Activated naive CD4-positive, alpha-beta T cell treated with anti-CD3 and anti-CD28 coated beads, Interleukin-2, amount 50 U/mL, for 24 hours (primary cell): ENCODE results near the gene NFKBIL1.
A peak's percentile ranks its signal among the peaks of the same experiment; 100 is the strongest.

ENCODE experiments used
- H3K27ac Mint-ChIP-seq: one replicate; pipeline ENCODE4 v1.8.0; 2021; ENCODE audit warnings: mild to moderate bottlenecking, mixed read lengths
- H3K27me3 Mint-ChIP-seq: one replicate; pipeline ENCODE4 v1.8.0; 2021; ENCODE audit warnings: mixed read lengths
- H3K36me3 Mint-ChIP-seq: one replicate; pipeline ENCODE4 v1.8.0; 2021; ENCODE audit warnings: mixed read lengths
- H3K4me1 Mint-ChIP-seq: one replicate; pipeline ENCODE4 v1.8.0; 2021; ENCODE audit warnings: mixed read lengths
- H3K4me3 Mint-ChIP-seq: one replicate; pipeline ENCODE4 v1.8.0; 2021; ENCODE audit warnings: mild to moderate bottlenecking, mixed read lengths
- H3K9me3 Mint-ChIP-seq: one replicate; pipeline ENCODE4 v1.8.0; 2021; ENCODE audit warnings: mixed read lengths

NFKBIL1 gene

DNA sequence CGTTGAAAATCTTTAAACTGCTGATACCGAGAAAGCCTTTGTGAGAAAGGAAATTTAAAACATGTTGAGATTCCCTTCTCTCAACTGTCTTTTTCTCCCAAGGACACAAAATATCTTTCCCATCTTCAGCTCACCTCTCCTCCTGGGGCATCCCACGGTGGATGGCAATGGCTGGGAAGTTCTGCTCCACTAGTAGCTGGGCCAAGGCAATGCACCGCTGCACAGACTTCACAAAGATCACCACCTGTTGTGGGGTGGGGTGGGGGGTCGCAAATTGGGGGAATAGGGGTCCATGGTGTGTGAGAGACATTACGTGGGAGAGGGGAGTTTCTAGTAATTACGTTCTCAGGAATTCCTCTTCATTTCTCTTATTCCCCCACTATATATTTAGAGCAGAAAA lies 16.2 kb upstream of the NFKBIL1 start:
- Mint-ChIP-seq H3K4me1 (peaks cover 33% of the 10 kb centered on the region), H3K27ac (no peak overlapping the region), H3K9me3 (no peaks in the 10 kb centered on the region), H3K27me3 (no peaks in the 10 kb centered on the region), H3K4me3 (no peak overlapping the region), H3K36me3 (peaks cover 17% of the 10 kb centered on the region)

DNA sequence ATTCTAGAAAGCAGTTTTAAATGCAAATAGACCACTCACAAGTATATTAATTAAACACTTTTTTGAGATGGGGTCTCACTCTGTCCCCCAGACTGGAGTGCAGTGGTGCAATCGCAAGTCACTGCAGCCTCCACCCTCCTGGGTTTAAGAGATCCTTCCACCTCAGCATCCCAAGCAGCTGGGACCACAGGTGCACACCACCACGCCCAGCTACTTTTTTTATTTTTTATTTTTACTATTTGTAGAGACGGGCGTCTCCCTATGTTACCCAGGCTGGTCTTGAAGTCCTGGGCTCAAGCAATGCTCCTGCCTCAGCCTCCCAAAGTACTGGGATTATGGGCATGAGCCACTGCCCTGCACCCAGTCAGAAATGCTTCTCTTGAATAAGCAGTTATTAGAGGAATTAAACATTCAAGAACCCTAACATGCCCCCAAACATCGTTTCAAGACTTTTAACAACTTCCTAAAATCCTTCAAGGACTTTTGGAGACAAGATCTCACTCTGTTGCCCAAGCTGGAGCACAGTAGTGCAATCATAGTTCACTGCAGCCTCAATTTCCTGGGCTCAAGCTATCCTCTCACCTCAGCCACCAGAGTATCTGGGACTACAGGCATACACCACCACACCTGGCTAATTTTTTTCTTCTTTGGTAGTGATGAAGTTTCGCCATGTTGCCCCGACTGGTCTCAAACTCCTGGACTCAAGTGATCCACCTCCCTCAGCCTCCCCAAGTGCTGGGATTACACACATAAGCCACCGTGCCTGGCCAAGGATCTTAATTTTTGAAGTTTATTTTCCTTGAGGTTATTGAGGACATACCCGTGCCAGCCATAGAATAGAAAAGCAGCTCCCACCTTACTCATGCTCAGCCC lies 15.4 kb upstream of the NFKBIL1 start:
- H3K27ac Mint-ChIP-seq, result peak overlapping the region; percentile 51
- peaks cover 20% of the 10 kb centered on the region for H3K36me3 Mint-ChIP-seq

DNA sequence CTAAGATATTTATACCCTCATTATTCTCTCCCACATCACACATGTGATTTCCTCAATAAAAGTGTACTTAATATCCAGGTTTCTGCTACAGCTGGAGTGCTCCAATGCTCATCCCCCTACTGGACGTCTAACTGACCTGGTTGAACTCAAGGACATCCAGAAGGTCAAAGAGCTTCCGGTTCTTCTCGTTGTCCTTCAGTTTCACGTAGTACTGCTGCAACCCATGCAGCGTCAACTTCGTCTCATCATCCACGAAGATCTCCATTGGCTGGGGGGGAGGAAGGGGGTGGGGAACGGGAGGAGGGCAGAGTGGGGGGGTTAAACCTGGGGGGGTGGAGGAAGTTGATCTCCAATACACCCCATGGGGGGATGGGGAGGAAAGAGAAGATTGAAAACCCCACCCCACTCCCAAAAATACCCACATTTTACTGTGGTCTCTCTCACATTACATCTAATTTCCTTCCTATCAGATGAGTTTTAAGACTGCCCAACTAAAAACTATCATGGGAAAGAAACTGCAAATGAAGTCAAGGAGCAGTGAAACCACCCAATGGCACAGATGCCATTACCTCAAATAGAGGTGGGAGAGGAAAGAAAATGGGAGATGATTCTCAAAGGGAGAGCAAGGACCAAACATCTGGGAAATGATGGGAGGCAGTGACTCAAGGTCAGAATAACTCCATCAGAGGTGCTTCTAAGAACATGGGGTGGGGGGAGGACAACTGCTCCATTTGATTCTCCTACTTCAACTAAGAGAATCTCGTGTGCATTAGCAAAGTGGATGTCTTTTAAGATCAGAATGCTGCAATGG lies 14.6 kb upstream of the NFKBIL1 start:
- Mint-ChIP-seq H3K36me3 (peaks cover 20% of the 10 kb centered on the region), H3K4me3 (no peak overlapping the region), H3K27ac (no peak overlapping the region), H3K4me1 (peaks cover 44% of the 10 kb centered on the region), H3K9me3 (no peaks in the 10 kb centered on the region), H3K27me3 (no peaks in the 10 kb centered on the region)

More for the DNA sequence above, 15.4 kb upstream of the NFKBIL1 start:
- no peaks in the 10 kb centered on the region for H3K27me3 Mint-ChIP-seq
- no peak overlapping the region for H3K4me3 Mint-ChIP-seq
- H3K4me1 Mint-ChIP-seq, result peaks cover 39% of the 10 kb centered on the region
- H3K9me3 Mint-ChIP-seq, result no peaks in the 10 kb centered on the region

DNA sequence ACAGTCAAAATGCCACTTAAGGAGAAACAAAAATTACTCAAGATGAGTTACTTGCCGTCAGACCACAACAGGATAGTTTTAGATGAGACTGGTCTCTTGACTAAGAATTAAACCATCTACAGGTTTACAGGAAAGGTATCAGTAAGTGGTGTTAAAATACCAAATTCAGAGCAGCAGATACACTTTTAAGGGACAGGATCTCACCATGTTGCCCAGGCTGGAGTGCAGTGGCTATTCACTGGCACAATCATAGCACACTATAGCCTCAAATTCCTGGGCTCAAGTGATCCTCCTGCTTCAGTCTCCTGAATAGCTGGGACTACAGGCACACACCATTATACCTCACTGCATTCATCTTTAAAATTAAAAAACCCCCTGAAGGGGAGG lies 14.0 kb upstream of the NFKBIL1 start:
- Mint-ChIP-seq H3K4me3 (no peak overlapping the region), H3K27me3 (no peaks in the 10 kb centered on the region), H3K9me3 (no peaks in the 10 kb centered on the region), H3K36me3 (peaks cover 23% of the 10 kb centered on the region), H3K27ac (no peak overlapping the region), H3K4me1 (peaks cover 48% of the 10 kb centered on the region)

DNA sequence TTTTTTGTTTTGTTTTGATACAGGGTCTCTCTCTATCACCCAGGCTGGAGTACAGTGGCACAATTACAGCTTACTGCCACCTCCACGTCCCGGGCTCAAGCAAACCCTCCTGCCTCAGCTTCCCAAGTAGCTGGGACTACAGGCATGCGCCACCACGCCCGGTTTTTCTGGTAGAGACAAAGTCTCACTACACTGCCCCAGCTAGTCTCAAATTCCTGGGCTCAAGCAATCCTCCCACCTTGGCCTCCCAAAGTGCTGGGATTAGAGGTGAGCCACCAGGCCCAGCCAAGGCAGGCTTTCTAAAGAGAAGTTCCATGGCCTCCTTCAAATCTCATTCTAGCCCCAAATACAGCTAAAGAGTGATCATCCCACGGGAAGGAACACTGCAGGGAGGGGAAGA lies 13.4 kb upstream of the NFKBIL1 start:
- no peaks in the 10 kb centered on the region for H3K9me3 Mint-ChIP-seq
- H3K27ac Mint-ChIP-seq, result no peak overlapping the region
- peaks cover 28% of the 10 kb centered on the region for H3K36me3 Mint-ChIP-seq
- no peak overlapping the region for H3K4me3 Mint-ChIP-seq
- H3K4me1 Mint-ChIP-seq, result peaks cover 54% of the 10 kb centered on the region
- no peaks in the 10 kb centered on the region for H3K27me3 Mint-ChIP-seq

DNA sequence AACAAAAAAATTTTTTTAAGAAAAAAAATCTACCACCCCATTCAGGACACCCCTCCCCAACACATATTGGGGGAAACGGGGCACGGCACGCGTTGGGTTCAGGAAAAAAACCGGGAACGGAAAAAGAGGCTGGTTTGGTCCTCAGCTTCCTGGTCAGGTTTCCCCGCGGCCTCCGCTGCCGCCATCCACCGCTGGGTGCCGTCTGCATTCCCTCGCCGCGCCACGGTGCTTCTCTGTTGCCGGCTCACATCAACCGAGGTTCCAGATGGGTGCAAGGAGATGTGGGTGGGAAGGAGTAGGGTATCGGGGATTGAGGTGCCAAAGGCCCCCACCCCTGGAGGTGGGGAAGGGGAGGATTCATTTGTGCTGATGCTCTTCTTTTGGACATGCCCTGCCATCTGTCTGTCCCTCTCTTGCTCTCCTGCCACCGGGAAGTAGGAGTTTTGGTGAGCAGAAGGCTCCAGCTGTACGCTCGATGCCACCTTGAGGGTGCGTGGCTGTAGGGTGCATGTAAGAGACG lies 12.8 kb upstream of the NFKBIL1 start:
- H3K4me1 Mint-ChIP-seq, result peaks cover 59% of the 10 kb centered on the region
- no peaks in the 10 kb centered on the region for H3K27me3 Mint-ChIP-seq
- peaks cover 34% of the 10 kb centered on the region for H3K36me3 Mint-ChIP-seq
- no peak overlapping the region for H3K4me3 Mint-ChIP-seq
- no peaks in the 10 kb centered on the region for H3K9me3 Mint-ChIP-seq
- H3K27ac Mint-ChIP-seq, result no peak overlapping the region

DNA sequence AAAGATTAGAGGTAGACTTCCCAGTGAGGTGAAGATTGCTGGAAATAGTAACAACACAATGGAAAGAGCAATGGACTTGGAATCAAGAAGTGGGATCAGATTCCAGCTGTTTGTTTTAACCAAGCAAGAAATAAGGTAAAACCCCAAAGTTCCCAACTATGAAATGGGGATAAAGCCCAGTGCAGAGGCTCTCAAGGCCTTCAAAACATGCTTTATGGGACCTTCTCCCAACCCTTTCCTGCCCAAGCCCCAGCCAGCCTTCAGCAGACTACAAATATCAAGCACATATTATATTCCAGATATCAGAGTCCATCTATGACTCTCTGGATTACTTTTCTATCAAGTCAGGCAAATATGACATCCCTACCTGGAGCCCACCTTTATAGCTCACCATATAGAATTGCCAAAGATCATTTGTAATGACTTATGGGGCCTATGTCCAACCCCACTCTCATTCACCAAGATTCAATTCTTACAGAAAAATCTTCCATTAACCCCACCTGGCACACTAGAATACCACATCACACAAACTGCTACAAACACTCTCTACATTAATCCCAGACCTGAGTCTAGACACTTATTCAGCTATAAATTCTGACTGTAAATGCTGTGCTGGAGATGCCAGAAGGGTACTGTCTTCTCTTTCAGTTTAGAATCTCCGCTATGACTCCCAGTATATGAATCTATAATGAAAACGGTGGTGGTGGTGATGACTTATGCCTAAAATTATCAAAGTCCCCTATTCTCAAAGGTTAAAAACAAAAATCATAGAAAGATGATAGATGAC lies 11.7 kb upstream of the NFKBIL1 start:
- Mint-ChIP-seq H3K27me3 (no peaks in the 10 kb centered on the region), H3K4me1 (peaks cover 63% of the 10 kb centered on the region), H3K9me3 (no peaks in the 10 kb centered on the region), H3K36me3 (peaks cover 44% of the 10 kb centered on the region), H3K27ac (peak overlapping the region; percentile 76), H3K4me3 (peak overlapping the region; percentile 24)

DNA sequence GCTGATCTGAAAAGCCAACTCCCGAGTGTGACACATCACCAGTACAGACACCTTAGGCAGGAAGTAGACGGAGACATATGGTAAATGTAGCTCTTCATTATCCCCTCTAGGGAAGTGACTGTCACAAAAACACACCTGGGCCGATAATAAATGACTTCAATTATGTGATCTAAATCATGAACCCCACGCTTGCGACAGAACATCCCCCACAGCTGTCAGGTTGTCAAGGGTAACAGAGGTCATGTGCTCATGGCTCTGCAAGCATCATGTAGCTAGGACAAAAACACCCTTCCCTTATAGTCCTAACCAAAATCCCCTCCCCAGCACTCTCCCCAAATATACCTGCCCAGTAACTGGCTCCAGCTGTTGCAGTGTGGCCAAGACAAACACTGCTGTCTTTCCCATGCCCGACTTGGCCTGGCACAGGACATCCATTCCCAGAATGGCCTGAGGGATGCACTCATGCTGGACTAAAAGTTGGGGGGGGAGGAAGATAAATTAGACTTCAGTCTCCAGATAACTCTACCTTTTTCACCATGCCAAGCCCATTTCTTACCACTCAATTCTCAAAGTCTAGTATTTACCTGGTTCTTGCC lies 8.5 kb upstream of the NFKBIL1 start:
- Mint-ChIP-seq H3K4me1 (peaks cover 56% of the 10 kb centered on the region), H3K4me3 (peak overlapping the region; percentile 98), H3K27ac (peak overlapping the region; percentile 94), H3K27me3 (no peaks in the 10 kb centered on the region), H3K36me3 (peaks cover 43% of the 10 kb centered on the region), H3K9me3 (no peaks in the 10 kb centered on the region)

DNA sequence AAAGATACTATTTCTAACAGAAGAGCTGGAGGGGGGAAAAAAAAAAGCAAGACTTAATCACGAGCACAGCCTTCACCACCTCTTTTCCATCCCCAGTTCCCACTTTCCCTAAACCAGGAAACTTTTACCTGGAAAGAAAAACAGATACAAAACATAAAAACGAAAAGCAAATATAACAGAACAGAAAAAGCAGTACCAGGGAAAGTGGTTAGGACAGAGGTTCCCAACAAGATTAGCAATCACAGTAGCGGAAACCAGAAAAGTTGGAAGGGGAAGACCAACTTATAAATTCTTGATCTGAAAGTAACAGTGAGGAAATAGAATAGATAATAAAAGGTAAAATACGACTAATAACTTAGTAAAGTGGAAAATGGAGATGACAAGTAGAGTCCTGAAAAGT lies 6.8 kb upstream of the NFKBIL1 start:
- H3K27me3 Mint-ChIP-seq, result no peaks in the 10 kb centered on the region
- peaks cover 48% of the 10 kb centered on the region for H3K4me1 Mint-ChIP-seq
- H3K36me3 Mint-ChIP-seq, result peaks cover 38% of the 10 kb centered on the region
- H3K9me3 Mint-ChIP-seq, result no peaks in the 10 kb centered on the region
- H3K4me3 Mint-ChIP-seq, result peak overlapping the region; percentile 98
- peak overlapping the region; percentile 99 for H3K27ac Mint-ChIP-seq

DNA sequence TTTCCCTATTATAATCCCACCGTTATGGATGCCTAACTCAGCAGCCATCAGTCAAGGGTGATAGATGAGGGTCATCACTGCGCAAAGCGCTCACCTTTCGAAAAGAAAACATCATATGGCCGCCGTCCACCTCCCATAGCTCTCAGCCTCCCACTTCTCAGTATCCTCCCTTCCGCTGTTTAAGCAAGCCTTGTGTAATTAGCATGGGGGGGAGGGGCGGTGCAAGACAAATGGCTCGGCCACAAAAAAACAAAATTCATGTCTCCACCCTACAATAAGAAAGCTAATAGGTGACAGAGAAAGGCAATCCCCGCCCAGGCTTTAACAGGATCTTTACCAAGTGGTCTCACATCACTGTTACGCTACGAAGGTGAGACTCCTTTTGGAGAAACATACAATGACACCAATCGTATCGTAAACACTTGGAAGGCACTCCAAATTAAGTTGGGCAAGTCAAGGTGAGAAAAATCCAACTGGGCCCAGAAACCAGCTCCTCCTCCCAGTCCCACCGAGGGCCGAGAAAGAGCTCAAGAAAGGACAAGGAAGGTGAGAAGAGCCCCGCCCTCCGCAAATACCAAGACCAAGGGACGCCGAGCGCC lies 6.2 kb upstream of the NFKBIL1 start:
- peak overlapping the region; percentile 98 for H3K4me3 Mint-ChIP-seq
- peaks cover 43% of the 10 kb centered on the region for H3K4me1 Mint-ChIP-seq
- no peaks in the 10 kb centered on the region for H3K9me3 Mint-ChIP-seq
- H3K27ac Mint-ChIP-seq, result peak overlapping the region; percentile 99
- no peaks in the 10 kb centered on the region for H3K27me3 Mint-ChIP-seq
- peaks cover 33% of the 10 kb centered on the region for H3K36me3 Mint-ChIP-seq

DNA sequence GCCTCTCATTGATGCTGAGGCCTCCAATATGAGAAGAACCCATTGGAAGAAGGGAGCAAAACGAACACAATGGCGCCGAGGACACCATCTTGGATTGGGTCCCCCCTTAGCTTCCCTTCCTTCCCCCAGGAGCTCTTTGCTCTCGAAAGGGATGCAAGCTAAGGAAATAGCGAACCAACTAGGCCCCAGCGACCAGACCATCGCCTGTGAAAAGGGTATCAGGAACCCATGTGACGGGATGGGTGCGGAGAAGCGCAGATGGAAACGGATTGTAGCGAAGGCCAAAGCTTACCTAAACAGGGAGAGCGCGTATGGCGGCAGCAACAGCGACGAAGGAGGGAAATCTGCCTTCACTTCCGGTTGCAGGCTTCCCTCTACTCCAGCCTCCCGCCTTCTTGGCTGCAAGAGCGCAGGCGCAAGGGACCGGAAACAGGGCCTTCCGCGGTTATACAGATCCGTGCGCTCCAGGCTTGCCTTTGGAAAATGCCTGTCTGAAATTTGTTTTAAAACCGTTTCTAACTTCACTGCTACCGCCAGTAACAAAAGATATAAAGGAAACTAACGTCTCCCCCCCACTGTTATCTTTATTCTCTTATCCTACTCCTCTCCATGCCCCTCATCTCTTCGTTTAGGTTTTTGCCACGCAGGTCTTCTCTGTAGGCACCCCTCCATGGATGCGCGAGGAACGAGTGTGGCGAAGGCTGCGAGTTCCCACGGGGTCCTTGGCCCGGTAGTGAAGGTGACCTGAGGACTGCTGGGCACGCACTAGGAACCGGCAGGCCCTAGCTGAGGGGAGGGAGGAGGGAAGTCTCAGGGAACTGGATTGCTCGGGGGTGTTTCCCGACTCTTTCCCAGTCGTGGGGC lies 5.5 kb upstream of the NFKBIL1 start, which contains the start of gene DDX39B:
Gene DDX39B, minus strand, starts transcription at position 346 of the 864 bp plus-strand sequence. CDS start 1,471 bp downstream, outside the sequence.
- no peaks in the 10 kb centered on the region for H3K27me3 Mint-ChIP-seq
- H3K4me3 Mint-ChIP-seq, result peak within 1 kb of the TSS; percentile 98
- H3K27ac Mint-ChIP-seq, result peak within 1 kb of the TSS; percentile 99
- peaks cover 42% of the 10 kb centered on the region for H3K4me1 Mint-ChIP-seq
- no peaks in the 10 kb centered on the region for H3K9me3 Mint-ChIP-seq
- peaks cover 30% of the 10 kb centered on the region for H3K36me3 Mint-ChIP-seq

DNA sequence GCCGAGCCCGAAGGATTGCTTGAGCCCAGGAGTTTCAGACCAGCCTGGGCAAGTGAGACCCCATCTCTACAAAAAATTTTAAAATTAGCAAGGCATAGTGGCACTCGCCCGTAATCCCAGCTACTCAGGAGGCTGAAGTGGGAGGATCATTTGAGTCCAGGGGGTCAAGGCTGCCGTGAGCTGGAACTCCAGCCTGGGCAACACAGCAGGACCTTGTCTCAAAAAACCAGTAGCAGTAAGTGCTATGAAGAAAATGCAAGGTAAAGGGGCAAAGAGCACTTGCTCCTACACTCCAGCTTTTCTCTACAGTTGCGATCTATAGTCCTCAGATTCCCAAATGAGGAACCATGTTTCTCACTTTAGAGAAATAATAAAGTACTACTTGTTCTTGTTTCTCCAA lies 3.8 kb upstream of the NFKBIL1 start:
- Mint-ChIP-seq H3K27ac (no peak overlapping the region), H3K4me3 (no peak overlapping the region), H3K27me3 (no peaks in the 10 kb centered on the region), H3K9me3 (no peaks in the 10 kb centered on the region), H3K36me3 (peaks cover 26% of the 10 kb centered on the region), H3K4me1 (peaks cover 38% of the 10 kb centered on the region)

DNA sequence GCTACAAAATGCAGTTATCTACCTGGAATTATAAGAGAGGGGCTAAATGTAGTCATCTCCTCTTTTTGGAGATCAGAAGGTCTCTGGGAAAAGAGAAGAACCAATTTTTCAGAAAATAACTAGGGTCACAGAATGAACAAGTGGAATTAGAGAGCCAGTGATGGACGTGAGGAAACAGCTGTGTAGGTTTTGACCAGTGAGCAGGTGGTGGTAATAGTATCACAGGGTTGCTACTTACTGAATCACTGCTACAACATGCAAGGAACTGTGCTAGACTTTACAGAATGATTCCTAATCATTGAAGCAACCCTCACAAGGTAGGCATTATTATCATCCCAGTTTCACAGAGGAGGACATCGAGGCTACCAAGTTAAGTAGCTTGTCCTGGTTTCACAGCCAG lies 2.7 kb upstream of the NFKBIL1 start:
- peaks cover 34% of the 10 kb centered on the region for H3K4me1 Mint-ChIP-seq
- no peaks in the 10 kb centered on the region for H3K9me3 Mint-ChIP-seq
- H3K27me3 Mint-ChIP-seq, result no peaks in the 10 kb centered on the region
- no peak overlapping the region for H3K27ac Mint-ChIP-seq
- peaks cover 16% of the 10 kb centered on the region for H3K36me3 Mint-ChIP-seq
- no peak overlapping the region for H3K4me3 Mint-ChIP-seq

DNA sequence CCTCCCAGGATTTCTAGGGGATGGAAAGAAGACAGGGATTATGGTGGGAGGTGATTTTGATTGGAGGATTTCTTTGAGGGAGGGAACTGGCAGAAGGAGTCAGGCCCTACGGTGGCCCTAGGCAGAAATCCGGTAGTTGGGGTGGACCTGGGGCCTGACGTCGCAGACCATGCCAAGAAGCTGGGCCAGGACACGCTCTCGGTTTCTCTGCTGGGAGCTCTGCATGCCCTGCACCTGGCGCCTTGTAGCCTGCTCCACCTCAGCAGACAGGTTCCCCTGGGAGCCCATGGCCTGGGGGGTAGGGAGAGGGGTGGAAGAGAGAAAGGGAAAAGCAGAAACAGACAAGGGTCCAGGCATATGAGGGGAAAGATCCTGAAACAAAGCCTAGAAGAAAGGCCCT lies 2.1 kb upstream of the NFKBIL1 start:
- Mint-ChIP-seq H3K36me3 (peaks cover 11% of the 10 kb centered on the region), H3K4me1 (peaks cover 28% of the 10 kb centered on the region), H3K4me3 (peak overlapping the region; percentile 27)

More for the DNA sequence above, 2.1 kb upstream of the NFKBIL1 start:
- Mint-ChIP-seq H3K27ac (no peak overlapping the region), H3K9me3 (no peaks in the 10 kb centered on the region), H3K27me3 (no peaks in the 10 kb centered on the region)
